ENCODE results near the gene MYH7. TPM values are rescaled to one million over a fixed set of nuclear protein-coding genes. Genes with fewer than 3 reads are reported as not detected.

Gene MYH7
- polyA plus RNA-seq, 2 of the 4 experiments (the other 2 are of a cell fraction): not detected

- no peak for TF ChIP-seq EHMT2 (IDR thresholded peaks at IDR 0.05; ENCODE audit: low read depth)
- TF ChIP-seq RFX5 (IDR thresholded peaks at IDR 0.05): no peak
- TF ChIP-seq MAZ (IDR thresholded peaks at IDR 0.05; ENCODE audit: borderline replicate concordance, low read depth, low read length): no peak
- no peak for TF ChIP-seq HOXA7 (CRISPR knock-in tag; IDR thresholded peaks at IDR 0.05)
- TF ChIP-seq ELK1 (IDR thresholded peaks at IDR 0.05; ENCODE audit: low read depth, low read length): no peak
- TF ChIP-seq PBX3 (IDR thresholded peaks at IDR 0.05): no peak
- TF ChIP-seq TFCP2L1 (CRISPR knock-in tag; IDR thresholded peaks at IDR 0.05): no peak
- no peak for TF ChIP-seq HEYL (CRISPR knock-in tag; IDR thresholded peaks at IDR 0.05)
- TF ChIP-seq RCOR1 (IDR thresholded peaks at IDR 0.05; ENCODE audit: low read depth, low read length): no peak
- TF ChIP-seq E2F6 (IDR thresholded peaks at IDR 0.05; ENCODE audit: borderline replicate concordance, low read depth): no peak
- TF ChIP-seq CHD4 (IDR thresholded peaks at IDR 0.05; ENCODE audit: borderline replicate concordance): no peak
- TF ChIP-seq FOSB (CRISPR knock-in tag; IDR thresholded peaks at IDR 0.05): no peak
- TF ChIP-seq CEBPB (IDR thresholded peaks at IDR 0.05): no peak
- CTCF ChIA-PET: no interaction called here
- 59% methylated on average over 1 of the region's 2 CpGs for WGBS (ENCODE audit: missing lambda C conversion rate)
- POLR2A ChIA-PET: no interaction called here
- ATAC-seq (no peak), FAIRE-seq (no peak), DNase-seq (ENCODE audit: low read depth in 1 of 2, low spot score in 1 of 2) (no peak)
- Histone ChIP-seq H3K4me3 (no peak overlapping the region), H3K4me2 (no peak overlapping the region), H3K9me3 (no peaks in the 10 kb centered on the region), H3K4me1 (no peaks in the 10 kb centered on the region), H3K27ac (no peak overlapping the region)
Observed at GRCh38 chr14:23409475-23409874, 26.0 kb downstream of the MYH7 start.

- FAIRE-seq (no peak), ATAC-seq (no peak)
- POLR2A ChIA-PET: no interaction called here
Observed at GRCh38 chr14:23408307-23408630, 27.2 kb downstream of the MYH7 start.

More at GRCh38 chr14:23408307-23408630, 27.2 kb downstream of the MYH7 start:
- CTCF ChIA-PET: no interaction called here
- Histone ChIP-seq H3K4me2 (no peak overlapping the region), H3K27ac (no peak overlapping the region), H3K9me3 (no peaks in the 10 kb centered on the region), H3K4me1 (no peaks in the 10 kb centered on the region), H3K4me3 (no peak overlapping the region)
- no peak for DNase-seq (ENCODE audit: low read depth in 1 of 2, low spot score in 1 of 2)
- no peak for TF ChIP-seq MAFK (IDR thresholded peaks at IDR 0.05; ENCODE audit: partially characterized antibody)
- TF ChIP-seq NFE2L2 (conservative IDR thresholded peaks at IDR 0.05; ENCODE audit: low read length): no peak
- TF ChIP-seq REST (IDR thresholded peaks at IDR 0.05): no peak
- no peak for TF ChIP-seq ZC3H11A (IDR thresholded peaks at IDR 0.05)
- TF ChIP-seq TP53 (CRISPR knock-in tag; IDR thresholded peaks at IDR 0.05): no peak
- no peak for TF ChIP-seq HOXB5 (CRISPR knock-in tag; IDR thresholded peaks at IDR 0.05)
- no peak for TF ChIP-seq RAD21 (conservative IDR thresholded peaks at IDR 0.05 in 1 of 2, IDR thresholded peaks at IDR 0.05 in 1 of 2)
- WGBS (ENCODE audit: missing lambda C conversion rate): 9% methylated on average over 5 of the region's 5 CpGs

Data from A549 (cell line).